HepG2 (cell line): ENCODE results near the gene SERPINB1. TPM values are rescaled to one million over a fixed set of nuclear protein-coding genes. Genes with fewer than 3 reads are reported as not detected.

ENCODE experiments used
- ATM ChIP-seq: fragments of 450-650 bp; IDR thresholded peaks from 2 replicates; pipeline ENCODE4 v1.7.1; 2017; ENCODE audit warnings: mild to moderate bottlenecking, borderline replicate concordance
- CREB1 ChIP-seq, 2 experiments: fragments of 450-650 bp in 1 of 2; IDR thresholded peaks; 2 replicates each; pipeline ENCODE4 v1.6.1; 2016 to 2017; ENCODE audit warnings: control low read depth in 1 of 2, mild to moderate bottlenecking in 1 of 2, missing compliant biosample characterization in 1 of 2, missing genetic modification characterization in 1 of 2
- PAX8 ChIP-seq: sonication (generic); formaldehyde crosslinking; IDR thresholded peaks from 2 replicates; pipeline ENCODE4 v1.8.0; 2022; ENCODE audit warnings: mild to moderate bottlenecking, missing genetic modification reagents, borderline replicate concordance
- POGZ ChIP-seq: sonication (generic); formaldehyde crosslinking; IDR thresholded peaks from 2 replicates; pipeline ENCODE4 v1.4.0; 2020; ENCODE audit warnings: mild to moderate bottlenecking, missing genetic modification reagents
- PTBP1 ChIP-seq: fragments of 200-400 bp; formaldehyde crosslinking; IDR thresholded peaks from 2 replicates; pipeline ENCODE4 v1.6.1; 2018; ENCODE audit warnings: low read length, low read depth; ENCODE audit not compliant: poor library complexity, severe bottlenecking
- ZFP90 ChIP-seq: sonication (generic); formaldehyde crosslinking; IDR thresholded peaks from 2 replicates; pipeline ENCODE4 v1.8.0; 2022; ENCODE audit warnings: missing genetic modification reagents, mild to moderate bottlenecking, inconsistent platforms, borderline replicate concordance
- ZNF136 ChIP-seq: sonication (generic); formaldehyde crosslinking; IDR thresholded peaks from 2 replicates; pipeline ENCODE4 v1.8.1; 2022; ENCODE audit warnings: low read depth, mild to moderate bottlenecking, moderate library complexity, missing genetic modification reagents
- ZNF235 ChIP-seq: sonication (generic); formaldehyde crosslinking; IDR thresholded peaks from 2 replicates; pipeline ENCODE4 v1.8.1; 2023; ENCODE audit warnings: mild to moderate bottlenecking, missing genetic modification reagents, borderline replicate concordance
- ZNF337 ChIP-seq: sonication (generic); formaldehyde crosslinking; IDR thresholded peaks from 2 replicates; pipeline ENCODE4 v1.5.1; 2020; ENCODE audit warnings: missing genetic modification reagents, low read depth, mild to moderate bottlenecking, borderline replicate concordance
- ZNF367 ChIP-seq: sonication (generic); formaldehyde crosslinking; IDR thresholded peaks from 2 replicates; pipeline ENCODE4 v1.4.0; 2020; ENCODE audit warnings: missing genetic modification reagents, borderline replicate concordance
- ZNF570 ChIP-seq: sonication (generic); formaldehyde crosslinking; IDR thresholded peaks from 2 replicates; pipeline ENCODE4 v1.4.0; 2020; ENCODE audit warnings: mild to moderate bottlenecking, missing genetic modification reagents, borderline replicate concordance
- ZNF598 ChIP-seq: sonication (generic); formaldehyde crosslinking; IDR thresholded peaks from 2 replicates; pipeline ENCODE4 v1.5.1; 2020; ENCODE audit warnings: mild to moderate bottlenecking, missing genetic modification reagents, borderline replicate concordance
- polyA plus RNA-seq, 8 experiments: library from polyadenylated mRNA; depleted of rRNA in 3 of 8; stranded (reverse) in 7 of 8; unstranded in 1 of 8; fragments of >200 nt; fragmentation: Illumina TruSeq in 4 of 8; extraction: Trizol in 4 of 8; gene quantifications; 2 replicates each; pipeline versions ENCODE4 v1.2.1 to v1.2.3, GENCODE V29; 2011 to 2016; ENCODE audit warnings: low read depth in 4 of 8, missing spikeins in 1 of 8, mixed read lengths in 1 of 8; ENCODE audit not compliant: insufficient read depth in 1 of 8
- total RNA-seq, 5 experiments: library from RNA; depleted of rRNA; stranded (reverse); fragments of >200 nt; fragmentation: Illumina TruSeq; extraction: Trizol; gene quantifications; 2 replicates each; pipeline ENCODE4 v1.2.3, GENCODE V29; 2016; ENCODE audit warnings: low read depth in 1 of 5
- TF ChIP-seq, protein P1 (sequence below): sonication (generic); formaldehyde crosslinking; IDR thresholded peaks from 2 replicates; pipeline ENCODE4 v1.5.1; 2020; ENCODE audit warnings: missing genetic modification reagents, mild to moderate bottlenecking, borderline replicate concordance
- TF ChIP-seq, protein P2 (sequence below): fragments of 450-650 bp; IDR thresholded peaks from 2 replicates; pipeline ENCODE4 v1.6.1; 2017
- TF ChIP-seq, protein P3 (sequence below): sonication (generic); formaldehyde crosslinking; IDR thresholded peaks from 2 replicates; pipeline ENCODE4 v1.5.1; 2020; ENCODE audit warnings: mild to moderate bottlenecking, missing genetic modification reagents, borderline replicate concordance
- TF ChIP-seq, protein P4 (sequence below): IDR thresholded peaks from 2 replicates; pipeline ENCODE4 v1.6.1; 2018; ENCODE audit warnings: missing genetic modification reagents, mild to moderate bottlenecking, missing compliant biosample characterization
- TF ChIP-seq, protein P5 (sequence below): sonication (generic); formaldehyde crosslinking; IDR thresholded peaks from 2 replicates; pipeline ENCODE4 v1.5.0; 2020; ENCODE audit warnings: mild to moderate bottlenecking, low read depth, missing genetic modification reagents, borderline replicate concordance
- TF ChIP-seq, protein P6 (sequence below): sonication (generic); formaldehyde crosslinking; IDR thresholded peaks from 2 replicates; pipeline ENCODE4 v1.4.0; 2020; ENCODE audit warnings: mild to moderate bottlenecking, missing genetic modification reagents

Gene SERPINB1
- total and polyA plus RNA-seq, 2 of the 13 experiments (the other 11 are each of a cell fraction or from before 2014, with no cell fraction given): 41.4 to 60.5 TPM

DNA sequence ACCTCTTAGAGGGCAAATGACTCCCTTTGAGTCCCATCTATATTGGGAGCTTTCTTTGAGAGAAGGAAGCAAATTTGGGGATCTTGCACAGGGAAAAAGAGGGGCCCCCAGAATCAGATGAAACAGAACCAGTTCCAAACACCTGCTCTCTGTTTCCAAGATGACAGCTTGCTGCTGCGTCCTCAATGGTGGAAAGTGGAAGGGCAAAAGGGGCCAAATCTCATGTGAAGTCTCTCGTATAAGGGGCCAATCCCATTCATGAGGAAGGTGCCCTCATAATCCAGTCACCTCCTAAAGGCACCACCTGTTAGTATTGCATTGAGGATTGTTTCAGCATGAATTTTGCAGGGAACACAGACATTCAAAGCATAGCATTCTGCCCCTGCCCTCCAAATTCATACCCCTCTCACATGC is 483 bp upstream of the SERPINB1 start (continued):
- TF ChIP-seq, protein P1, sequence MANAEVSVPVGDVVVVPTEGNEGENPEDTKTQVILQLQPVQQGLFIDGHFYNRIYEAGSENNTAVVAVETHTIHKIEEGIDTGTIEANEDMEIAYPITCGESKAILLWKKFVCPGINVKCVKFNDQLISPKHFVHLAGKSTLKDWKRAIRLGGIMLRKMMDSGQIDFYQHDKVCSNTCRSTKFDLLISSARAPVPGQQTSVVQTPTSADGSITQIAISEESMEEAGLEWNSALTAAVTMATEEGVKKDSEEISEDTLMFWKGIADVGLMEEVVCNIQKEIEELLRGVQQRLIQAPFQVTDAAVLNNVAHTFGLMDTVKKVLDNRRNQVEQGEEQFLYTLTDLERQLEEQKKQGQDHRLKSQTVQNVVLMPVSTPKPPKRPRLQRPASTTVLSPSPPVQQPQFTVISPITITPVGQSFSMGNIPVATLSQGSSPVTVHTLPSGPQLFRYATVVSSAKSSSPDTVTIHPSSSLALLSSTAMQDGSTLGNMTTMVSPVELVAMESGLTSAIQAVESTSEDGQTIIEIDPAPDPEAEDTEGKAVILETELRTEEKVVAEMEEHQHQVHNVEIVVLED: no peak; the same call in 1 of the 2 replicates
- TF ChIP-seq ZNF367 (no peak), PTBP1 (no peak), ZFP90 (CRISPR knock-in tag) (no peak), ATM (no peak), ZNF598 (CRISPR knock-in tag) (0 out of 2 replicates have a peak, but pooled peaks have one; percentile 31), ZNF136 (CRISPR knock-in tag) (0 out of 2 replicates have a peak, but pooled peaks have one; percentile 16), ZNF337 (CRISPR knock-in tag) (0 out of 2 replicates have a peak, but pooled peaks have one; percentile 20), ZNF235 (CRISPR knock-in tag) (no peak), ZNF570 (CRISPR knock-in tag) (0 out of 2 replicates have a peak, but pooled peaks have one; percentile 18), CREB1 (IDR thresholded peaks at IDR 0.05) (no peak), CREB1 (CRISPR knock-in tag; IDR thresholded peaks at IDR 0.05) (peak; percentile 11; the same call in 1 of the 2 replicates), PAX8 (CRISPR knock-in tag) (no peak), POGZ (no peak)
- TF ChIP-seq, protein P2, sequence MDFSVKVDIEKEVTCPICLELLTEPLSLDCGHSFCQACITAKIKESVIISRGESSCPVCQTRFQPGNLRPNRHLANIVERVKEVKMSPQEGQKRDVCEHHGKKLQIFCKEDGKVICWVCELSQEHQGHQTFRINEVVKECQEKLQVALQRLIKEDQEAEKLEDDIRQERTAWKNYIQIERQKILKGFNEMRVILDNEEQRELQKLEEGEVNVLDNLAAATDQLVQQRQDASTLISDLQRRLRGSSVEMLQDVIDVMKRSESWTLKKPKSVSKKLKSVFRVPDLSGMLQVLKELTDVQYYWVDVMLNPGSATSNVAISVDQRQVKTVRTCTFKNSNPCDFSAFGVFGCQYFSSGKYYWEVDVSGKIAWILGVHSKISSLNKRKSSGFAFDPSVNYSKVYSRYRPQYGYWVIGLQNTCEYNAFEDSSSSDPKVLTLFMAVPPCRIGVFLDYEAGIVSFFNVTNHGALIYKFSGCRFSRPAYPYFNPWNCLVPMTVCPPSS: no peak
- TF ChIP-seq, protein P3, sequence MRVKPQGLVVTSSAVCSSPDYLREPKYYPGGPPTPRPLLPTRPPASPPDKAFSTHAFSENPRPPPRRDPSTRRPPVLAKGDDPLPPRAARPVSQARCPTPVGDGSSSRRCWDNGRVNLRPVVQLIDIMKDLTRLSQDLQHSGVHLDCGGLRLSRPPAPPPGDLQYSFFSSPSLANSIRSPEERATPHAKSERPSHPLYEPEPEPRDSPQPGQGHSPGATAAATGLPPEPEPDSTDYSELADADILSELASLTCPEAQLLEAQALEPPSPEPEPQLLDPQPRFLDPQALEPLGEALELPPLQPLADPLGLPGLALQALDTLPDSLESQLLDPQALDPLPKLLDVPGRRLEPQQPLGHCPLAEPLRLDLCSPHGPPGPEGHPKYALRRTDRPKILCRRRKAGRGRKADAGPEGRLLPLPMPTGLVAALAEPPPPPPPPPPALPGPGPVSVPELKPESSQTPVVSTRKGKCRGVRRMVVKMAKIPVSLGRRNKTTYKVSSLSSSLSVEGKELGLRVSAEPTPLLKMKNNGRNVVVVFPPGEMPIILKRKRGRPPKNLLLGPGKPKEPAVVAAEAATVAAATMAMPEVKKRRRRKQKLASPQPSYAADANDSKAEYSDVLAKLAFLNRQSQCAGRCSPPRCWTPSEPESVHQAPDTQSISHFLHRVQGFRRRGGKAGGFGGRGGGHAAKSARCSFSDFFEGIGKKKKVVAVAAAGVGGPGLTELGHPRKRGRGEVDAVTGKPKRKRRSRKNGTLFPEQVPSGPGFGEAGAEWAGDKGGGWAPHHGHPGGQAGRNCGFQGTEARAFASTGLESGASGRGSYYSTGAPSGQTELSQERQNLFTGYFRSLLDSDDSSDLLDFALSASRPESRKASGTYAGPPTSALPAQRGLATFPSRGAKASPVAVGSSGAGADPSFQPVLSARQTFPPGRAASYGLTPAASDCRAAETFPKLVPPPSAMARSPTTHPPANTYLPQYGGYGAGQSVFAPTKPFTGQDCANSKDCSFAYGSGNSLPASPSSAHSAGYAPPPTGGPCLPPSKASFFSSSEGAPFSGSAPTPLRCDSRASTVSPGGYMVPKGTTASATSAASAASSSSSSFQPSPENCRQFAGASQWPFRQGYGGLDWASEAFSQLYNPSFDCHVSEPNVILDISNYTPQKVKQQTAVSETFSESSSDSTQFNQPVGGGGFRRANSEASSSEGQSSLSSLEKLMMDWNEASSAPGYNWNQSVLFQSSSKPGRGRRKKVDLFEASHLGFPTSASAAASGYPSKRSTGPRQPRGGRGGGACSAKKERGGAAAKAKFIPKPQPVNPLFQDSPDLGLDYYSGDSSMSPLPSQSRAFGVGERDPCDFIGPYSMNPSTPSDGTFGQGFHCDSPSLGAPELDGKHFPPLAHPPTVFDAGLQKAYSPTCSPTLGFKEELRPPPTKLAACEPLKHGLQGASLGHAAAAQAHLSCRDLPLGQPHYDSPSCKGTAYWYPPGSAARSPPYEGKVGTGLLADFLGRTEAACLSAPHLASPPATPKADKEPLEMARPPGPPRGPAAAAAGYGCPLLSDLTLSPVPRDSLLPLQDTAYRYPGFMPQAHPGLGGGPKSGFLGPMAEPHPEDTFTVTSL (CRISPR knock-in tag): 0 out of 2 replicates have a peak, but pooled peaks have one; percentile 11
- TF ChIP-seq, protein P4, sequence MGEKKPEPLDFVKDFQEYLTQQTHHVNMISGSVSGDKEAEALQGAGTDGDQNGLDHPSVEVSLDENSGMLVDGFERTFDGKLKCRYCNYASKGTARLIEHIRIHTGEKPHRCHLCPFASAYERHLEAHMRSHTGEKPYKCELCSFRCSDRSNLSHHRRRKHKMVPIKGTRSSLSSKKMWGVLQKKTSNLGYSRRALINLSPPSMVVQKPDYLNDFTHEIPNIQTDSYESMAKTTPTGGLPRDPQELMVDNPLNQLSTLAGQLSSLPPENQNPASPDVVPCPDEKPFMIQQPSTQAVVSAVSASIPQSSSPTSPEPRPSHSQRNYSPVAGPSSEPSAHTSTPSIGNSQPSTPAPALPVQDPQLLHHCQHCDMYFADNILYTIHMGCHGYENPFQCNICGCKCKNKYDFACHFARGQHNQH (CRISPR knock-in tag): no peak
- TF ChIP-seq, protein P5, sequence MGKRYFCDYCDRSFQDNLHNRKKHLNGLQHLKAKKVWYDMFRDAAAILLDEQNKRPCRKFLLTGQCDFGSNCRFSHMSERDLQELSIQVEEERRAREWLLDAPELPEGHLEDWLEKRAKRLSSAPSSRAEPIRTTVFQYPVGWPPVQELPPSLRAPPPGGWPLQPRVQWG (CRISPR knock-in tag): no peak
- TF ChIP-seq, protein P6, sequence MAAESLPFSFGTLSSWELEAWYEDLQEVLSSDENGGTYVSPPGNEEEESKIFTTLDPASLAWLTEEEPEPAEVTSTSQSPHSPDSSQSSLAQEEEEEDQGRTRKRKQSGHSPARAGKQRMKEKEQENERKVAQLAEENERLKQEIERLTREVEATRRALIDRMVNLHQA (CRISPR knock-in tag): no peak
